HL-60 (cell line): ENCODE measurements around the gene CELF2.

Experiments
- DNase-seq, 2 experiments: peaks; one replicate each; pipeline ENCODE4 v3.0.0-alpha.2; 2010 to 2020; ENCODE audit warnings: low read depth in 1 of 2, low spot score in 1 of 2
- H3K27ac ChIP-seq: fragments of 250-450 bp; sonication (Bioruptor Pico); replicated peaks from 2 replicates; pipeline ENCODE4 v1.5.1; 2020; ENCODE audit warnings: mild to moderate bottlenecking, moderate library complexity
- H3K27me3 ChIP-seq: fragments of 250-450 bp; sonication (Bioruptor Pico); 2 replicates; pipeline ENCODE4 v1.5.1; 2021; ENCODE audit warnings: mild to moderate bottlenecking, moderate library complexity; ENCODE audit not compliant: insufficient read depth, poor library complexity, severe bottlenecking
- H3K4me3 ChIP-seq: replicated peaks from 2 replicates; pipeline ENCODE4 v1.5.1; 2011; ENCODE audit warnings: mild to moderate bottlenecking, control low read depth, low read length; ENCODE audit not compliant: insufficient read depth
- GABPA ChIP-seq: IDR thresholded peaks from 2 replicates; pipeline ENCODE4 v1.6.1; 2012; ENCODE audit warnings: low read depth
- POLR2AphosphoS5 ChIP-seq: IDR thresholded peaks from 2 replicates; pipeline ENCODE4 v1.6.1; 2012; ENCODE audit warnings: low read depth
- REST ChIP-seq: IDR thresholded peaks from 2 replicates; pipeline ENCODE4 v1.6.1; 2012; ENCODE audit warnings: low read depth; ENCODE audit not compliant: insufficient replicate concordance
- SPI1 ChIP-seq: IDR thresholded peaks from 2 replicates; pipeline ENCODE4 v1.6.1; 2012; ENCODE audit warnings: low read depth, mild to moderate bottlenecking, borderline replicate concordance
- TF ChIP-seq, protein P1 (sequence below): IDR thresholded peaks from one replicate; pipeline ENCODE4 v1.5.1; 2011; ENCODE audit warnings: low read length, control low read depth, inconsistent platforms; ENCODE audit not compliant: insufficient read depth

Gene CELF2

DNA sequence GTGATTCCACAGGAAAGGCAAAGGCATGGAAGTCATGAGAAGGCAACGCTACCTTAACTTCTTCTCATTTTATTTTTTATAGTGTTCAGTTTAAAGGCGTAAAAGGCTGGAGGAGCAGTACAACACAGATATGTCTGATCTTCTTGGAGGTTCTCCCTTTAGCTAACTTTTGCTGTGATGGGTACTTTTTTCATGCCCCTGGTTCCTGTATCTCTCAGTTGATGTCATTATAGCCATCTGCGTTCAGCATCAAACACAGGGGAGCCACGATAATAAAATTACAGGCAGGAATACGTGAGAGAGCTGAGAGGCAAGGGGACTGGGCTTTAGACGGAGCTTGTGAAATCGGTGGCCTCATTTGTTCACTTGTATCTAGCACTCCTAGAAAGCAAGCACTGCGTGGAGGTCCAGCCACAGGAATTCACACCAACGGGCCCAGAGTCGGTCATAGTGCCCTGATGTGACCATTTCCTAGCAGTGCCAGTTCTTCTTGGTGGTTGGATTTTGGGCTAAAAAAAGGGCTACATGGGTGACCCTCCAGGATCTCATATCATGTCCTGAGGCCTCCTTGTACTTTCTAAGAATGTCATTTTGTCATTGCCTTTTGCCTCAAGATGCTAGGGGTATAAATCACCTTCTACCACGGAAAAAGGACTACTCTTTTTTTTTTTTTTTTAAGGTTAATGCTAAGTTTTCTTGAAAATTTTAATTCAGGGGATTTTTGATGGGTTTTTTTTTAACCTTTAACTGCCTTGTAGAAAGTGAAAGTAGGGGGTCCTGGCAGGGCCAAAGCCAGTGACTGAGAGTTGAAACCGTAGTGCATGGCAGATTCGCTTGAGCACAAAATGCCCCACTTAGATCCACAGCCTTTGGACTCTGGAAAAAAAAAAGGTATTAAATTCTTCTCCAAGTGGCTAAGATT is 191.5 kb downstream of the CELF2 start:
- no peak for TF ChIP-seq REST
- TF ChIP-seq GABPA = no peak
- no peak for TF ChIP-seq POLR2AphosphoS5
- no peak for TF ChIP-seq SPI1
- TF ChIP-seq, protein P1, sequence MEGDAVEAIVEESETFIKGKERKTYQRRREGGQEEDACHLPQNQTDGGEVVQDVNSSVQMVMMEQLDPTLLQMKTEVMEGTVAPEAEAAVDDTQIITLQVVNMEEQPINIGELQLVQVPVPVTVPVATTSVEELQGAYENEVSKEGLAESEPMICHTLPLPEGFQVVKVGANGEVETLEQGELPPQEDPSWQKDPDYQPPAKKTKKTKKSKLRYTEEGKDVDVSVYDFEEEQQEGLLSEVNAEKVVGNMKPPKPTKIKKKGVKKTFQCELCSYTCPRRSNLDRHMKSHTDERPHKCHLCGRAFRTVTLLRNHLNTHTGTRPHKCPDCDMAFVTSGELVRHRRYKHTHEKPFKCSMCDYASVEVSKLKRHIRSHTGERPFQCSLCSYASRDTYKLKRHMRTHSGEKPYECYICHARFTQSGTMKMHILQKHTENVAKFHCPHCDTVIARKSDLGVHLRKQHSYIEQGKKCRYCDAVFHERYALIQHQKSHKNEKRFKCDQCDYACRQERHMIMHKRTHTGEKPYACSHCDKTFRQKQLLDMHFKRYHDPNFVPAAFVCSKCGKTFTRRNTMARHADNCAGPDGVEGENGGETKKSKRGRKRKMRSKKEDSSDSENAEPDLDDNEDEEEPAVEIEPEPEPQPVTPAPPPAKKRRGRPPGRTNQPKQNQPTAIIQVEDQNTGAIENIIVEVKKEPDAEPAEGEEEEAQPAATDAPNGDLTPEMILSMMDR = no peak

GRCh38 chr10:11209830-11210181 is 192.1 kb downstream of the CELF2 start:
- DNase-seq = no peak
- Histone ChIP-seq H3K27me3 (no peaks in the 10 kb centered on the region), H3K4me3 (no peak overlapping the region), H3K27ac (no peak overlapping the region)
- TF ChIP-seq SPI1 = no peak
- TF ChIP-seq POLR2AphosphoS5 = no peak
- TF ChIP-seq GABPA = no peak
- TF ChIP-seq, protein P1 = no peak
- no peak for TF ChIP-seq REST

More for the DNA sequence above, 191.5 kb downstream of the CELF2 start:
- Histone ChIP-seq H3K4me3 (no peak overlapping the region), H3K27ac (no peak overlapping the region), H3K27me3 (no peaks in the 10 kb centered on the region)
- DNase-seq = no peak

GRCh38 chr10:11210211-11210922 is 192.7 kb downstream of the CELF2 start:
- Histone ChIP-seq H3K27me3 (no peaks in the 10 kb centered on the region), H3K4me3 (no peak overlapping the region), H3K27ac (no peak overlapping the region)
- no peak for TF ChIP-seq REST
- TF ChIP-seq SPI1 = no peak
- no peak for TF ChIP-seq POLR2AphosphoS5
- no peak for TF ChIP-seq GABPA
- TF ChIP-seq, protein P1 = no peak
- DNase-seq = no peak
